ENCODE results near the gene ADGRF4. TPM values are rescaled to one million over a fixed set of nuclear protein-coding genes. Genes with fewer than 3 reads are reported as not detected.

The ADGRF4 gene
- total and polyA plus RNA-seq, 9 of the 15 experiments (the other 6 are each of a cell fraction or from before 2014, with no cell fraction given), result not detected

GRCh38 chr6:47654255-47654654 is 44.1 kb upstream of the ADGRF4 start:
- Histone ChIP-seq H4K20me1 (replicated peaks; ENCODE audit: control insufficient read depth, insufficient read depth, low read length) (no peaks in the 10 kb centered on the region), H3K27ac (ENCODE audit: extremely low read depth, low read depth, low read length) (no peak overlapping the region), H3K27me3 (ENCODE audit: control insufficient read depth in 2 of 2, insufficient read depth in 2 of 2, low read length in 2 of 2) (no peaks in the 10 kb centered on the region), H3K9me1 (ENCODE audit: control insufficient read depth, insufficient read depth, low read length) (no peaks in the 10 kb centered on the region), H3K36me3 (ENCODE audit: control insufficient read depth, insufficient read depth, low read length) (no peaks in the 10 kb centered on the region; the same call in 2 of the 3 replicates), H3K9me3 (replicated peaks; ENCODE audit: control insufficient read depth, insufficient read depth, low read depth, low read length) (no peaks in the 10 kb centered on the region), H3K9ac (ENCODE audit: insufficient read depth in 1 of 2, low read depth in 2 of 2, low read length in 2 of 2) (no peak overlapping the region), H3K4me1 (replicated peaks in 1 of 2; ENCODE audit: control insufficient read depth in 2 of 2, insufficient read depth in 2 of 2, low read length in 2 of 2) (peaks cover 5 to 28% of the 10 kb centered on the region in 2 experiments; a peak in 3 of 5 replicates), H3K4me2 (ENCODE audit: insufficient read depth, low read length) (no peak overlapping the region), H2AFZ (ENCODE audit: low read depth, low read length) (no peak overlapping the region; the same call in 1 of the 2 replicates), H3K4me3 (no peak overlapping the region), H3K79me2 (ENCODE audit: control insufficient read depth, insufficient read depth, low read length) (no peaks in the 10 kb centered on the region)
- TF ChIP-seq XRCC4 (IDR thresholded peaks at IDR 0.05; ENCODE audit: extremely low read depth, insufficient read depth, insufficient read length), result no peak
- TF ChIP-seq ZNF408 (CRISPR knock-in tag; IDR thresholded peaks at IDR 0.05; ENCODE audit: low read depth), result no peak
- no peak for TF ChIP-seq KDM5B (IDR thresholded peaks at IDR 0.05; ENCODE audit: insufficient replicate concordance, low read depth, low read length)
- no peak for TF ChIP-seq ZNF436 (CRISPR knock-in tag; IDR thresholded peaks at IDR 0.05)
- peak; percentile 52; the same call in 1 of the 2 replicates for TF ChIP-seq SPI1 (IDR thresholded peaks at IDR 0.05; ENCODE audit: borderline replicate concordance, low read depth, low read length)
- no peak for TF ChIP-seq JUN (IDR thresholded peaks at IDR 0.05; ENCODE audit: borderline replicate concordance, low read depth, low read length)
- TF ChIP-seq JUN (CRISPR knock-in tag; IDR thresholded peaks at IDR 0.05; ENCODE audit: borderline replicate concordance), result no peak
- TF ChIP-seq CC2D1A (IDR thresholded peaks at IDR 0.05), result no peak
- TF ChIP-seq TCF3 (CRISPR knock-in tag; IDR thresholded peaks at IDR 0.05), result no peak
- 12% methylated on average over 4 of the region's 4 CpGs for whole genome bisulfite sequencing (ENCODE audit: insufficient coverage, low coverage, missing lambda C conversion rate)
- no TSS peak for BruUV-seq (replicated peaks)
- intact Hi-C loops (cut with micrococcal nuclease) (no loop called here), in situ Hi-C loops (cut with MboI) (no loop called here)
- FAIRE-seq, result no peak
- DNase-seq (ENCODE audit: extremely low read depth in 1 of 4, low spot score in 3 of 4), result no peak
- CTCF ChIA-PET (ENCODE audit: low intra/inter-chr PET ratio), result no interaction called here
- POLR2A ChIA-PET, result interaction anchor here (1.0 to 1.4 kb wide), 2 partner anchors 9 to 10 kb away, joined by 4 read pairs; no protein-coding TSS in a partner anchor
- ATAC-seq, result no peak; the same call in 2 of the 3 replicates

All from K562 (cell line).